Stimulated activated CD4-positive, alpha-beta T cell treated with anti-CD3 and anti-CD28 coated beads, Interleukin-15, amount 100 ng/mL, for 24 hours (primary cell): ENCODE results near the gene NEDD4L.

ENCODE experiments used
- DNase-seq: peaks from one replicate; pipeline ENCODE4 v3.0.0-alpha.2; 2020

NEDD4L gene

DNA sequence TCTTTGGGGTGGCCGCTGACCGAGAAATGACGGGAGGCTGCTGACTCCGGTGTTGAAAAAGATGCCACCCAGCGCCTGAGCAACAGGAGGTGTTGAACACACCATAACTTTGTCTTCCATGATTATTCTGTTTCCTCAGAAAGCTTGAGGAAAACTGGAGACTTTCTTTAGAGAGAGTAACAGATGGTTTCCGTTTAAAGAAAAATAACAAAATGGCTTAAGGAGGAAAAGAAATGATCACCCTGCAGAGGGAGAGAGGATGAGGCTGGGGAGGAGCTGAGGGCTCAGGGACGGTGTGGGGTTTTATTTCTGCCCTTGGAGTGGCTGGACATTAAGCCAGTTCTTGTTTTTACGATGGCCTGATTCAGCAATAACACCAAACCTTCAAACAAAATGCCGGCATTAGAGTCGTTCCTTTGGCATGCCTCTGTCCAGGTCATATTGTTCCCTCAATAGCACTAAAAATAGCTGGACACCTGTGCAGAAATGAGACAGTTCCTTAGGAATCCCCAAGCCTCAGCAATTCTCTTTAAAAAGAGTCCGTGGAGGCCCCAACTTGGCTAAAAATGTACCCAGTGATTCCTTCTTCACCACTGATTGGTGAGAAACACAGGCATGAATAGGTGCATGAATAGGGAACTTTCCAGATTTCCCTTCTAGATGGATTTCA lies 402.5 kb downstream of the NEDD4L start:
- no peak for DNase-seq

GRCh38 chr18:58447402-58448095 lies 403.5 kb downstream of the NEDD4L start:
- DNase-seq: no peak

DNA sequence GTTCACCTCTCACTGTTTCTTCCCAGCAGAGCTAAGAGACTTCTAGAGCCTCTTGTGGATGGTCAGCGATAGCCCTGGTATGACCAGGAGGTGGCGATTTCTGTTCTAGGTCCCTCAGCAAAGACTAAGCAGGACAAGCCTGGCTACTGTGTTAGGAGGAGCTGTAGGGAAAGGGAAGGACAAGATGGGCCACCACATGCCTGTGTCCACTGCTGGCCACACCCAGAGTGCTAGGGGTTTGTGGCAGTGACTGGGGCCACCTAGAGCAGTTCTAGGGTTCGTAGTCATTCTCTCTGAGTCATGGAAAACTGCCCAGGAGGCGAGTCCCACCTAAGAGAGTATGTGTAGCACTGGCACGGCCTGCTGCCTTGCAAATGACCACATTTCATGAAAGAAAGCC lies 405.4 kb downstream of the NEDD4L start:
- DNase-seq: no peak
